Left lobe of liver (tissue), 2 donors: Measurements from ENCODE around the gene SMCP. TPM values are rescaled to one million over a fixed set of nuclear protein-coding genes. Genes with fewer than 3 reads are reported as not detected.

Experiments
- ATAC-seq: fragments of 200-7000 bp; cut with Tn5 transposase; one replicate; pipeline ENCODE4 v1.9.1; 2020; ENCODE audit warnings: mild to moderate bottlenecking, moderate library complexity
- DNase-seq: peaks from one replicate; pipeline ENCODE4 v3.0.0-alpha.2; 2020; ENCODE audit warnings: low spot score
- total RNA-seq: library from RNA; stranded (reverse); gene quantifications from one replicate; pipeline ENCODE4 v1.2.1, GENCODE V29; 2021
- donor health status: DM: no; HTN: no; CAD: no; lungs with moderate emphysema.
- donor health status: DM: no; HTN: yes; CAD: no.

The SMCP gene
- total RNA-seq, 1 donor from 2014 or later: not detected

DNA sequence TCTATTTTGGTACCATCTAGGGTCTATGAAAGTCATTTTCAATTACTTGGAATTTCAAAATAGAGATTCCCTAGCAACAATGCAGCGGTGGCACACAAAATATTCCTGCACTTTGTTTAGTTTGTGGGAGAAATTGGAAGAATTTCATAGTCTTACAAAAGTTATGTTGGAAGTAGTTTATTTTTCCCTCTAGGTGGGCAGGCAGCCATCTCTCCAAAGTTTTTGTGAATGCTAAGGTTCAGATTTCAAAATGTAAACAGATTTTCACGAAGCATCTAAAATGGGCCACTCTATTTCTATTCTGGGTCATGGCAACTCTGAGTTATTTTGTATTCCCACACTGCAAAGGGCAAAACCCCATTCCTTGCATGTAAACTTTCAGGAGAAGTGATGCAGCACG, 8.0 kb downstream of the SMCP start:
- DNase-seq: peak; percentile 78
- ATAC-seq: peak; percentile 92

DNA sequence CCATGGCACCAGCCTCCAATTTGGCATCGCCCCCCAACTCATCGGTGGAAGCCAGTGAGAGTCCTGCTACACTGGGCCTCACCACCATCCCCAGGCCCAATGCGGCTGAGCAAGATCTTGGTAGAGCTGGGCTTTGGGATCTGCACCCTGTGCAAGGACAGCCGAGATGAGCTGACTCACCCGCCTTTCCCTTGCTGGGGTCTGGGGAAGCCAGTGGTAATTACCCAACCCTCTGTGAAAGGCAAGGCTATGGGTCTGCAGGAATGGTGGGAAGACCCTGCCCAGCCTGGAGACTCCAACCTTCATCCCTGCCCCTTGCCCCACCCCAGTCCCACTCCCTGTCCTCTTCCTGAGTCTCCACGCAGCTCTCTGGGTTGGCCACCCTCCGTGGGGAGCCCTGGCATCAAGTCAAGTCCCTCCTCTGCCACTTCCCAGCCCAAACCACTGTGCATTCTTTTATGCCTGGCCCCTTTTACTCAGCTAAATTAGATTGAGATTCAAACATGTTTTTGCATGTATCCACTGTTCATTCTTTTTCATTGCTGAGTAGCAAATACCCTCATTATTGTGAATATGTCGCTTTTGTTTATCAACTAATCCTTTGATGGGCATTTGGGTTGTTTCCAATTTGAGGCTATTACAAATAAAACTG, 8.8 kb downstream of the SMCP start:
- ATAC-seq (peak; percentile 13), DNase-seq (no peak)

- no peak for DNase-seq
- ATAC-seq: no peak
These were observed 10.0 kb downstream of the SMCP start for GRCh38 chr1:152888126-152888525.

DNA sequence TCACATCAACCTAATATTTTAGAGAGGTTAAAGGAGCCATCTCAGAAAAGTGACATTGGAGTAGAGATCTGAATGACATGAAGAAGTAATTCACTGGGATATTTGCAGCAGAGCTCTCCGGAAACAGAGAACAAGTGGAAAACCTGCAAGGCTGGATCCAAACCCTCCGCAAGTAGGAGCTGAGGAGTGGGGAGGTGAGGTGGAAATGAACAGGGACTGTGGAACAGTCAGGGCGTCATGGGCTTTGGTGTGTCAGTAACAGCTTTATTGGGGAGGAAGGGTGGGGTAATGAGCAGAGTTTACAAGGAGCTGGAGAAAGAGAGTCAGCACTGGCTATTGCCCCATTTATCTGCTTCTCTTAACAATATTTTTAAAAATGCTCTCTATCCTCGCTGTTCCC, 20.9 kb downstream of the SMCP start:
- DNase-seq: no peak
- ATAC-seq: no peak

DNA sequence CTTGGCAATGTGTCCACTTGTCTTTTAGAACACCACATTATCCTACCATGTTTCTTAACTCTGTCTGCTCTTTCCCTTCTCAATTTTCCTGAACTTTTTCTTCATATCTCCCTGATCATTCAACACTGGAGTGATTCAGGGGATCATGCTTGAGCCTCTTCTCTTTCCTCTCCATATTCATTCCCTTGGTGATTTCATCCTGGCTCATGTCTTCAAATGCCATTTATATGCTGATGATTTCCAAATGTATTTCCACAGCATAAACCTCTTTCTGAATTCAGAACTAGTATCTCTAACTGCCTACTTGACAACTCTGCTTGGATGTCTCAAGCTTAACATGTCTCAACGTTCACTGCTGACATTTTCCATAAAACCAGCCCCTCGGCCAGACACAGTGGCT, 21.8 kb downstream of the SMCP start:
- no peak for ATAC-seq
- no peak for DNase-seq

DNA sequence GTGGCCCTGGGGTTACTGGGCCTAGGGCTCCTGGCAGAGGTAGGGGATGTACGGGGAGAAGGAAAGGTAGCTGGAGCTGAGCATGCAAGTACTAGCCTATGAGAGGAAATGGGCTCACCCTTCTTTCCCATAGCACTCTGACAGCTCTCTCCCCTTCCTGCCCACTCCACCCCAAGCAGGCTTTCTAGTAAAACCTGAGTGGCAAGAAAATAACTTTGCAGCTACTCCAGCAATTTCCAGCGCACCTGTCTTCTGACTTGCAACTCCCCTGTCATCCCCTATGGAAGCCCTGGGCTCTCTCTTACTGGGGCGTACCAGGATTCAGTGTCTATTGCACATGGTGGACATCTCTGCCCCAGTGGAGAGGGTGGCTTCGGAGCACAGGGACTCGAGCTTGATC, 23.5 kb downstream of the SMCP start:
- ATAC-seq: no peak
- no peak for DNase-seq

- DNase-seq (no peak), ATAC-seq (no peak)
These were observed 24.5 kb downstream of the SMCP start for GRCh38 chr1:152902636-152903035.

- DNase-seq: no peak
- no peak for ATAC-seq
These were observed 26.7 kb downstream of the SMCP start for GRCh38 chr1:152904688-152905440.

- ATAC-seq (no peak), DNase-seq (no peak)
These were observed 28.0 kb downstream of the SMCP start for GRCh38 chr1:152906023-152906565.

DNA sequence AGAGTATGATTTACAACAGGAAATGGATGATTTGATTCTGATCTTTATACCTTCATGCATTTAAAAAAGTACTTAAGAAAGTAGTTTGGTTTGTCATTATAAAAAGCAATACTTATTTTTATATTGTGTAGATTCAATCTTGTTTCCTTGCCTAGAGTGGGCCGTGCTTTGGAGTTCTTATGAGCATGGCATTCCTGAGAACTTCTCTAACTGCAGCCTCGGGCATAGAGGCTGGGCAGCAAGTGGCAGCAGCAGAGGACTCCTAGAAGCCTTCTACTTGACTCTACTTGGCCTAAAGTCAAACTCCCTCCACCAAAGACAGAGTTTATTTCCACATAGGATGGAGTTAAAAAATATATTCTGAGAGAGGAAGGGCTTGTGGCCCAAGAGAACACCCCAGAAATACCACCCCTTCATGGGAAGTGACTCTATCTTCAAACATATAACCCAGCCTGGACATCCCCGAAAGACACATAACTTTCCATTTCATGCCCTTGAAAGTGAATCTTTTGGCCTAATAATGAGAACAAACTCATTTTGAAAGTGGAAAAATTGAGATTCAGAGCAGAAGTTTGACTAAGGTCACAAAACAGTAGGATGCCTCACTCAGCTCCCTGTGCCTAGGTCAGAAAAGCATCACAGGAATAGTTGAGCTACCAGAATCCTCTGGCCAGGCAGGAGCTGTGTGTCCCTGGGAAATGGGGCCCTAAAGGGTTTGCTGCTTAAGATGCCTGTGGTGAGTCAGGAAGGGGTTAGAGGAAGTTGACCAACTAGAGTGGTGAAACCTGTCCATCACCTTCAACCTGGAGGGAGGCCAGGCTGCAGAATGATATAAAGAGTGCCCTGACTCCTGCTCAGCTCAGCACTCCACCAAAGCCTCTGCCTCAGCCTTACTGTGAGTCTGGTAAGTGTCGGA, 29.8 kb downstream of the SMCP start, which contains the start of gene IVL:
Gene IVL (plus strand): TSS at position 861 of the 916 bp plus-strand sequence. CDS start 1,252 bp downstream, outside the sequence.
- no peak for DNase-seq
- ATAC-seq: no peak

- ATAC-seq: no peak
- DNase-seq: no peak
These were observed 31.1 kb downstream of the SMCP start for GRCh38 chr1:152909206-152909605.

DNA sequence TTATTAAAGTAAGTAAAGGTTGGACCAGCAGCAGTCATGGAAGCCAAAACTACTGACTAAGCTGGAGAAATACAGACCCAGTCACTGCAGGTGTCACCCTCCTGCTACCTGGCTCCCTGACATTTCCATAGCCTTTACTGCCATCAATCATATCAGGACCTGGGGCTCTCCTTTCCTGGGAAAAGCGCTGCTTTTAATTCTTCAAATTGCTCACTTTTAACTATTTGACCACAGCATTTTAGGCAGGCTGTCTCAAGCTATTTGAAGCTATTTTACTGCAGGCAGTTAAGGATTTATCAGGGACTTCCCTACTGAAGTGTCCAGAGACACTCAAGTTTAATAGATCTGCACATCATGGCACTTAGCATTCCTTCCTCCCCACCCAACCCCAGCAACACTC, 34.3 kb downstream of the SMCP start:
- no peak for ATAC-seq
- DNase-seq: no peak

DNA sequence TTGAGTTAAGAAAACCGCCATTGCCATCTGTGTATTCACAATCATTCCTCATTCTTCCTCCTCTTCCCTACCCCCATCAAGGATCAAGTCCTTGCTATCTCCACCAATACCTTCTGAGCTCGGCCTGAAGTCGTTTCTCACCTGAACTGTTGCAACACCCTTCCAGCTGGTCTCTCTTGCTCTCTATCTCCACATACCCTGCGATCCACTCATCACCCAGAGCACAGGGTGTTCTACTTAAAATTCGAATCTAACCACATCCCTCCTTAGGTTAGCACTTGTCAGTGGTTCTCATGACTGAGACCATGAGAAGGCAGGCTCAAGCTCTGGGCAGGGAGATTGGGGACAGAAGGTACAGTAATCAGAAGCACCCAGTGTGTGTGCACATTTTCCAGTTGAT, 34.8 kb downstream of the SMCP start:
- ATAC-seq (no peak), DNase-seq (no peak)

DNA sequence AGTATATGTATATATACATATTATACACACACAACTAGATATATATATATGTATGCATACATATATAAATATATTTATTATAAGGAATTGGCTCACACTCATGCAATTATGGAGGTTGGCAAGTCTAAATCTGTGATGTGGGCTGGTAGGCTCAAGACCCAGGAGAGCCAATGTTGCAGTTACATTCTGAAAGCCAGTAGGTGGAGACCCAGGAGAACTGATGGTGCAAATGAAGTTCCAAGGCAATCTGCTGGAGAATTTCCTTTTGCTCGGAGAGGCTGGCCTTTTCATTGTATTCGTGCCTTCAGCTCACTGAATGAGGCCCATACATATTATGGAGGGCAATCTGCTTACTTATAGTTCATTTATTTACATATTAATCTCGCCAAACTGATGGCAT, 39.7 kb downstream of the SMCP start:
- DNase-seq (no peak), ATAC-seq (no peak)

DNA sequence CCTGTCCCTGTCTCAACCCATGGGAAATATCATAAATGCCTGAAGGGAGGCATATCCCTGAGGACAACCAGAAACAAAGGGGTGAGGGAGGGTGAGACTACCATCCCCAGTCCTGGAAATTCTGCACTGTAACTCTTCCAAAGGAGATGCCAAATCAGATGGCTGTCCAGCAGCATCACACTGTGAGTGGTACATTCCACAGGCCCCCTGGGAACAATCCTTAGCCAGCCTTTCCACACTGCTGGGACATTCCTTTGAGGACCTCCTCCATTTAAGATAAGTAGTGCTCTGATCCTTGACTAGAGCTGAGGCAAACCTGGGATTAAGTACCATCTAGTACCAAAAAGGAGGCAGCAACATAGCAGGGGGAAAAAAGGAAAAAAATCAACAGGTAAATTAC, 40.9 kb downstream of the SMCP start:
- no peak for DNase-seq
- no peak for ATAC-seq

DNA sequence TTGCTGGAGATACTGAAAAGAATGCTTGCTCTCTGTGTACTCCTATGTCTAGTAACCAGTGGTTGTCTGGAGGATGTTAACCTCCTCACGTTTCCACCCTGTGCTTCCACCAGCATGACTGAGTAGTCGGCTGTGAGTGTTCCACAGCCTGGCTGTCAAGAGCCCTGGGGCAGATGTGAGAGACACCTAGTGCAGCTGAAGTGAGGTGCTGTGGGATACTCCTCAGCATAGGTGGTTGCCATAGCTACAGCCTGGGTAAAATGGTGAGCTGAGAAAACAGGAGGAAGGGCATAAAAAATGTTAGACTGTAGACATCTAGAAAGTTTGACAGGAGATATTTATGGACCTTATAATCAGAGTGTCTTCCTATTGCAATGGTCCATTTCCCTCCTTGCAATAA, 46.1 kb downstream of the SMCP start:
- no peak for DNase-seq
- ATAC-seq: no peak

- DNase-seq (no peak), ATAC-seq (peak; percentile 98)
These were observed 48.0 kb downstream of the SMCP start for GRCh38 chr1:152926091-152926490.

DNA sequence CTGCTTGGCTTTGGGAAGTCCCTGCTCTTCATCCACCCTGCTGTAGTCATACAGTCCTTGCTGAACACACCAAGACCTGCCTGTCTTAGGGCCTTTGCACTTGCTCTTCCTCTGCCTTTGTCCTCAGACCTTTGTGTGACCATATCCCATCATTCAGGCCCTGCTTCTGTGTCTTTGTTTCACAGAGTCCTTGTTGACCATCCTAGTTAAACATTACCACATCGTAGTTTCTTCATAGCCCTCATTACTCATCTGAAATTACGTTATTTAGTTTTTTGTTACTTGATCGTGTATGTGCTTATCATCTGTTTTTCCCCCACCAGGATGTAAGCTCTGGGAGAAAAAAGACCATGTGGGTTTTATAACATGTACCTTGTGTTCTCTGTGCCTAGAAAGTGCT, 50.5 kb downstream of the SMCP start:
- ATAC-seq: peak; percentile 86
- DNase-seq: no peak

- ATAC-seq: no peak
These were observed 54.2 kb downstream of the SMCP start for GRCh38 chr1:152932170-152932811.

GRCh38 chr1:152933196-152933595, 55.1 kb downstream of the SMCP start:
- no peak for ATAC-seq
- no peak for DNase-seq

More at GRCh38 chr1:152932170-152932811, 54.2 kb downstream of the SMCP start:
- no peak for DNase-seq
